Erythroblast (primary cell): ENCODE measurements around the gene SLC38A3.
A peak's percentile ranks its signal among the peaks of the same experiment; 100 is the strongest.

Experiments
- DNase-seq, 2 experiments: peaks; one replicate each; lab custom pipeline; 2025; lab: John Stamatoyannopoulos, UW
- GATA1 ChIP-seq: IDR thresholded peaks from 2 replicates; pipeline ENCODE4 v1.6.1; 2011; ENCODE audit warnings: low read depth, mild to moderate bottlenecking, control low read depth, low read length, moderate library complexity
- POLR2A ChIP-seq: IDR thresholded peaks from 2 replicates; pipeline ENCODE4 v1.6.1; 2011; ENCODE audit warnings: mild to moderate bottlenecking, low read length

The SLC38A3 gene

GRCh38 chr3:50173685-50174516 lies 31.2 kb upstream of the SLC38A3 start:
- no peak for DNase-seq
- TF ChIP-seq GATA1 (no peak), POLR2A (no peak)

DNA sequence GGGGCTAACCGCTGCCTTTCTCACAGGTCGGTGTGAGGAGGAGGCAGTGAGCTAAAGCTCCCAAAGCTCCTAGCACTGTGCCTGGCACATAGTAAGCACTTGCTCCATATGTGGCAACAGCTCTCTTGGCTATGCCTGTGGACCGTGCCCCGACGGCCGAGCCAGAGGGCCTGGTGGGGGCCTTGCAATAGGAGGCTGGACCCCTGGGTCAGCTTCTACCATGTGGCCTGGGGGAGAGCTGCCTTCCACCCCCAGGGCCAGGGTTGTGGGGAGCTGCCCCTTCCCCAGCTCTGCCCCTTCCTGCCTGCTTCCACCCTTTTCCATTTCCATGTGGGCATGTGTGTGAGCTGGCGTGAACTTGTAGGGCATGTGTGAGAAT lies 30.6 kb upstream of the SLC38A3 start:
- DNase-seq: no peak
- TF ChIP-seq POLR2A: no peak
- TF ChIP-seq GATA1: no peak

DNA sequence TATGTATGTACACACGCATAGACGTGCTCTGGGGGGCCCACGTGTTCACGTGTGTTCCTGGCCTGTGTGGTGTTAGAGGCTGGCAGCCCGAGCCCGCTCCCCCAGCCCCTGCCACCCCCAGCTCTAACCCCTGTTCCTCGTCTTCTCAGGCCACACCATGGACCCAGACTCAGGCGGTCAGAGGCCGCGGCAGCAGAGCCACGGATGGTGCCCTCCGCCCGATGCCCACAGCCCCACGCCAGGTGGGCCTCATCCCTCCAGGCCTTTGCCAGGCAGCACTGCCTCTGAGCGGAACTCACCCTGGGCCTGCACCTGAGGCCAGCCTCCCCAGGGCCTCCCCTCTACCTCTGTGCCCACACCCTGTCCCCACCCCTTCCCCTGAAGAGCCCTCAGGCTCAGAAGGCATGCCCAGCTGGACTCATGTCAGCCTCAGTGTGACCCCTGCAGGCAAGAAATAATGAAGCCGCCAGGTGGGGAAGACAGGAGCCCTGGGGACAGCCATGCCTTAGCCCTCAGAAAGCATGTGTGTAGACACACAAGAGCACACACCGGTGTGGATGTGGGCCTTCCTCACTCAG lies 30.0 kb upstream of the SLC38A3 start:
- no peak for TF ChIP-seq POLR2A
- no peak for TF ChIP-seq GATA1
- DNase-seq: no peak

- no peak for TF ChIP-seq POLR2A
- no peak for TF ChIP-seq GATA1
- no peak for DNase-seq
Observed at GRCh38 chr3:50177346-50177745, 27.7 kb upstream of the SLC38A3 start.

- TF ChIP-seq POLR2A (no peak), GATA1 (no peak)
- no peak for DNase-seq
Observed at GRCh38 chr3:50179710-50180109, 25.4 kb upstream of the SLC38A3 start.

DNA sequence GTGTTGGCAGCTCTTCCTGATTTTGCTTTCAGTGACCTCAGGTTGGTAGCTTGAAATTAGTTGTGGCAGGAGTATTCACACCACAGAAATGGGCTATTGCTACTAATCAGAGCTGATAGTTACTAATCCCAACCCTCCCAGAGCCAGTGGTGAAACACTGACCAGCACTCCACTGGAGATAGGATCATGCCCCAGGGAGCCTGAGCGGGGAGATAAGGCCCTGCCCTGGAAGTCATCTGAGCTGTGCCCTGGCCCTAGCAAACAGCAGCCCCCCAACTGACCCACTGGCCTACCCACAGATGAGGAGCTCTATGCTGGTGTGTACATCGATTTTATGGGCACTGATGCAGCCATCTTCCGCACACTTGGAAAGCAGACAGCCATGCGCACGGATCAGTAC lies 23.1 kb upstream of the SLC38A3 start:
- peak in 1 of 2 experiments; percentile 18 for DNase-seq

GRCh38 chr3:50182533-50183099 lies 22.5 kb upstream of the SLC38A3 start:
- DNase-seq: no peak
- TF ChIP-seq POLR2A (no peak), GATA1 (no peak)

More for the DNA sequence above, 23.1 kb upstream of the SLC38A3 start:
- TF ChIP-seq POLR2A: no peak

GRCh38 chr3:50183755-50184154 lies 21.3 kb upstream of the SLC38A3 start:
- TF ChIP-seq GATA1 (no peak), POLR2A (no peak)
- DNase-seq: no peak

DNA sequence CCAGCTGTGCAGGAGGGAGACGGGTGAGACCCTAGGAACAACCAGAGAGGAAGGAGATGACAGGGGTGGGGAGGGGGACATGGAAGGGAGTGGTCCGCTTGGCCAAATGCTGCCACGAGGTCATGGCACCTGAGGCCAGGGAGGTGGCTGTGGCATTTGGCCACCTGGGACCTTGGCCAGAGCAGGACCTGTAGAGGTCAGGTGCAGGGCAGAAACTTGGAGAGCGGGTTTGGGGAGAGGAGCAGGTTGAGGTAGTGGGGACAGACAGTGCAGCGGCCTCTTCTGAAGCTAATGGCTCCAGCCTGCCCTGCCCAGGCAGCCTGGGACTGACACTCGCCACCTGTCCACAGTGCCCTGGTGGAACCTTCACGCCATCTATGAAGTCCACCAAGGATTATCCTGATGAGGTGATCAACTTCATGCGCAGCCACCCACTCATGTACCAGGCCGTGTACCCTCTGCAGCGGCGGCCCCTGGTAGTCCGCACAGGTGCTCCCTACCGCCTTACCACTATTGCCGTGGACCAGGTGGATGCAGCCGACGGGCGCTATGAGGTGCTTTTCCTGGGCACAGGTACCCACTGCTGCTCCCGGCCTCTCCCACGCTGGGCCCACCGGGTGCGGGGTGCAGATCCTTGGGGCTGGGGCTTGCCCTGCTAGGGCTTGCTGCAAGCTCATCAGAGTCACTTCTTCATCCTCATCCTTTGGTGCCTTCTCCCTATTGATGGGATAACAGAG lies 20.7 kb upstream of the SLC38A3 start:
- no peak for DNase-seq
- TF ChIP-seq POLR2A (no peak), GATA1 (no peak)

DNA sequence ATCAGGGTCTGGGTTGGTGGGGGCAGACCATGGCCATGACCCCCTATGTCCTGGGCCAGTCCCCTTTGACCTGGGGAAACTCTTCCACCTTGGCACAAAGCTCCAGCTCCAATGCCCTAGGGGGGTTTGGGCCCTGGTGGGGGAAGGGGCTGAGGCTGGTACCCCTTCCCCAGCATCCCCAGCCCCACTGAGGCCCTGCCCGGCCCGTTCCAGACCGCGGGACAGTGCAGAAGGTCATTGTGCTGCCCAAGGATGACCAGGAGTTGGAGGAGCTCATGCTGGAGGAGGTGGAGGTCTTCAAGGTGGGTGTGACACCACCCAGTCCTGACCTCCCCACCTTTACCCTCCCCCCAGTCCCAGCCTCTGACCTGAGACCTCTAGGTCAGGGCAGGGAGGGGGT lies 19.8 kb upstream of the SLC38A3 start:
- no peak for TF ChIP-seq GATA1
- no peak for TF ChIP-seq POLR2A
- DNase-seq: no peak

DNA sequence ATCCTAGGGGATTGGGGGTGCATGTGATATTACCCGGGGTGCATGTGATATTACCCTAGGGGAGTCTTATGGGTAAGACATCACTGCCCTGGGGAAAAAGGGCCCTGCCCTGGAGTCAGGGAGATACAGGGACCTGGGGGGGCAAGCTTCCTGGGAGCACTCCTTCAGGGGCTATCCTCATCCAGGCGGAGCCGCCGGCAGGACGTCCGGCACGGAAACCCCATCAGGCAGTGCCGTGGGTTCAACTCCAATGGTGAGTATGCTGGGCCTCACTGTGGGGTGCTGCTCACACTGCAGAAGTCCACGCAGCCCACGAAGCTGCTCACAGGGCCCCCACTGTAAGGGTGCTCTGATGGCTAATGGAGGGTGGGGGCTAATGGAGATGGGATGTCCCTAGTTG lies 19.0 kb upstream of the SLC38A3 start:
- no peak for TF ChIP-seq POLR2A
- TF ChIP-seq GATA1: no peak
- no peak for DNase-seq

GRCh38 chr3:50187750-50188149 lies 17.3 kb upstream of the SLC38A3 start:
- no peak for DNase-seq
- TF ChIP-seq POLR2A: no peak
- TF ChIP-seq GATA1: no peak

DNA sequence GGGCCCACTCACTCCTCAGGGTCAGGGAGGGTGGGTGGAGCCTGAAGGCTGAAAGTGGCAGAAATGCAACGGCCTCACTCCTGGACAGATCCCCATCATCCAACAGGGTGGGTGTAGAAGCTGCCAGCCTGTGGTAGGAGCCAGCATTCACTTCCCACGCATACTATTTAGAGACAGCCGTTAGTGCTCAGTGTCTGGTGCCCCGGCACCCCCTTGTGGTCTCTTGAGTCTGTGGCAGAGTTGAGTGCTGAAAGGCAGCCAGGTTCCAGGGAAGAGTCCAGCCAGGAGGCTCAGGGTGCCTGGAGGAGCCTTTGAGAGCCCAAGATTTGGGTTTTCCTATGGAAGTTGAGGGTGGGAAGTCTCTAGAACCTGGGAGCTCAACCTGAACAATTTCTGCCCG lies 15.8 kb upstream of the SLC38A3 start:
- DNase-seq: peak; percentile 60 to 66
- TF ChIP-seq GATA1: no peak
- TF ChIP-seq POLR2A: no peak

GRCh38 chr3:50189989-50190388 lies 15.1 kb upstream of the SLC38A3 start:
- TF ChIP-seq POLR2A (no peak), GATA1 (no peak)

More at GRCh38 chr3:50189989-50190388, 15.1 kb upstream of the SLC38A3 start:
- DNase-seq: no peak
